OCI-LY7 (cell line): Measurements from ENCODE around the gene TEN1. TPM values are rescaled to one million over a fixed set of nuclear protein-coding genes. Genes with fewer than 3 reads are reported as not detected.

ENCODE experiments used
- BruUV-seq: library from RNA; stranded (reverse); fragments of 400-500 nt; replicated peaks from 2 replicates; lab custom pipeline; 2021; lab: Mats Ljungman, UMichigan
- CTCF ChIA-PET: fragments of 300-600 bp; sonication (Branson Sonifier 250); formaldehyde crosslinking; loops from one replicate; lab custom pipeline; 2022; ENCODE audit warnings: antibody characterized with exemption; ENCODE audit not compliant: unreplicated experiment; lab: Charles Lee
- POLR2A ChIA-PET: fragments of 300-600 bp; sonication (Branson Sonifier 250); formaldehyde crosslinking; loops from one replicate; lab custom pipeline; 2022; ENCODE audit warnings: antibody characterized with exemption; lab: Charles Lee
- DNase-seq: peaks from one replicate; pipeline ENCODE4 v3.0.0-alpha.2; 2015; ENCODE audit warnings: low spot score
- H2AFZ ChIP-seq: fragments of 200-600 bp; sonication (generic), shearing (Covaris generic); 2 replicates; pipeline ENCODE4 v1.6.1; 2014; ENCODE audit warnings: mild to moderate bottlenecking, antibody characterized with exemption, low read length, moderate library complexity
- H3K27ac ChIP-seq: fragments of 200-600 bp; sonication (generic); 2 replicates; pipeline ENCODE4 v1.5.1; 2014; ENCODE audit warnings: mixed run types, low read depth, mild to moderate bottlenecking, moderate library complexity, low read length, inconsistent platforms; ENCODE audit not compliant: poor library complexity, severe bottlenecking
- H3K36me3 ChIP-seq: fragments of 200-600 bp; sonication (generic); 2 replicates; pipeline ENCODE4 v1.6.1; 2014; ENCODE audit warnings: mild to moderate bottlenecking, antibody characterized with exemption, low read length, moderate library complexity, mixed read lengths; ENCODE audit not compliant: insufficient read depth
- H3K4me1 ChIP-seq: fragments of 200-600 bp; sonication (generic); 2 replicates; pipeline ENCODE4 v1.5.1; 2014; ENCODE audit warnings: mild to moderate bottlenecking, low read length; ENCODE audit not compliant: insufficient read depth, poor library complexity, severe bottlenecking
- H3K4me2 ChIP-seq: fragments of 200-600 bp; sonication (generic); 2 replicates; pipeline ENCODE4 v1.6.1; 2014; ENCODE audit warnings: mild to moderate bottlenecking, low read length
- H3K4me3 ChIP-seq: fragments of 200-600 bp; sonication (generic); 2 replicates; pipeline ENCODE4 v1.5.1; 2014; ENCODE audit warnings: mild to moderate bottlenecking, low read depth, low read length; ENCODE audit not compliant: poor library complexity, severe bottlenecking
- H3K79me2 ChIP-seq: fragments of 200-600 bp; sonication (generic); 2 replicates; pipeline ENCODE4 v1.6.1; 2016; ENCODE audit warnings: low read depth, mild to moderate bottlenecking, low read length, moderate library complexity, mixed read lengths; ENCODE audit not compliant: insufficient read depth
- H3K9me2 ChIP-seq: fragments of 200-600 bp; sonication (generic); 2 replicates; pipeline ENCODE4 v1.6.1; 2016; ENCODE audit warnings: mild to moderate bottlenecking, low read length, mixed read lengths; ENCODE audit not compliant: insufficient read depth
- H3K9me3 ChIP-seq: fragments of 200-600 bp; sonication (generic); 2 replicates; pipeline ENCODE4 v1.6.1; 2014; ENCODE audit warnings: mild to moderate bottlenecking, mixed run types, low read length, mixed read lengths
- H4K20me1 ChIP-seq: fragments of 200-600 bp; sonication (generic); 2 replicates; pipeline ENCODE4 v1.6.1; 2014; ENCODE audit warnings: mild to moderate bottlenecking, antibody characterized with exemption, low read length, moderate library complexity, mixed read lengths; ENCODE audit not compliant: insufficient read depth
- EZH2phosphoT487 ChIP-seq: fragments of 200-600 bp; sonication (generic); IDR thresholded peaks from 2 replicates; pipeline ENCODE4 v1.6.1; 2018; ENCODE audit warnings: low read depth, borderline replicate concordance, mild to moderate bottlenecking, mixed run types, antibody characterized with exemption, low read length, moderate library complexity, mixed read lengths
- intact Hi-C: fragments of 100-400 bp; cut with micrococcal nuclease; formaldehyde crosslinking; loops from one replicate; pipeline ENCODE4 v1.10.0; 2022; ENCODE audit not compliant: unreplicated experiment
- total RNA-seq, 2 experiments: library from RNA; depleted of rRNA in 1 of 2; stranded (reverse); fragments of >200 nt in 1 of 2; shearing (Covaris generic) in 1 of 2; gene quantifications; 2 replicates each; pipeline ENCODE4 v1.2.3, GENCODE V29; 2014 to 2022
- TF ChIP-seq, protein P1 (sequence below): fragments of 200-600 bp; sonication (generic); conservative IDR thresholded peaks from 2 replicates; pipeline ENCODE4 v1.5.1; 2014; ENCODE audit warnings: mild to moderate bottlenecking, antibody characterized with exemption, low read length, moderate library complexity, mixed read lengths

Gene TEN1
- total RNA-seq, 2 experiments from 2014 or later, result 17.6 to 18.2 TPM

DNA sequence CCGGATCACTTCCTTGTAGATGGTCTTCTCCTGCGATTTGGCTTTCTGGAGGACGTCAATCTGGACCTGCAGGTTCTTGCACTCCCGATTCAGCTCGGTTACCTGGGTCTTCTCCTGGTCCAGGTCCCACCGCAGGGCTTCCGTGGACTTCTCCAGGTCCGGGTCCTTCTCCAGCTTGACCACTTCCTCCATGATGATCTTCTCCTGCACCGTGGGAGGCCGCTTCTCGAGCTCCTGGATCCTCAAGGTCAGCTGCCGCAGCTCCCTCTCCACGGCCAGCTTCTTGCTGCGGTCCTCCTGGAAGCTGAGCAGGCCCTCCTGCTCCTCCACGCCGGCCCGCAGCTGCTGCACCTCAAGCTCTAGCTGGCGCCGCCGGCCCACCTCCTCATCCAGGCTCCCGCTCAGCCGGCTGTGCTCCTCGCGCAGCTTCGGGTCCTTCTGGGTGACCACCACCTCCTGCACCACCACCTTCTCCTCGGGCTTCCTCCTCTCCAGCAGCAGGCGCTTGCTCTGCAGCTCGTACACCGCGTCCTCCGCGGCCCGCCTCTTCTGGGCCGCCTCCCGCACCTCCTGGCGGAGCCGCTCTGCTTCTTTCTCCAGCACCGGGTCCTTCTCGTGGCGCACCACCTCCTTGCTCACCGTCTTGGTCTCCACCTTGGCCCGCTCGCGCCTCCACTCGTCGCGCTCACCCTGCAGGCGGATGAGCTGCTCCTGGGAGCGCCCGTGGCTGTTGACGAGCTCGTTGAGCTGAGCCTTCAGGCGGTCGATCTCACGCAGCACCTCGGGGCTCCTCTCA lies 29.8 kb downstream of the TEN1 start:
- Histone ChIP-seq H2AFZ (no peak overlapping the region), H3K9me2 (no peaks in the 10 kb centered on the region), H3K9me3 (no peaks in the 10 kb centered on the region), H3K4me1 (peaks cover 2% of the 10 kb centered on the region), H3K79me2 (no peaks in the 10 kb centered on the region), H3K36me3 (peaks cover 12% of the 10 kb centered on the region; the same call in 1 of the 2 replicates), H3K27ac (no peak overlapping the region), H3K4me3 (no peak overlapping the region), H3K4me2 (no peak overlapping the region), H4K20me1 (no peaks in the 10 kb centered on the region)
- intact Hi-C loops, result loop anchor here (5.0 kb wide), 1 partner anchor 152 kb away; the partner anchor contains the start of gene WBP2
- TF ChIP-seq, protein P1, sequence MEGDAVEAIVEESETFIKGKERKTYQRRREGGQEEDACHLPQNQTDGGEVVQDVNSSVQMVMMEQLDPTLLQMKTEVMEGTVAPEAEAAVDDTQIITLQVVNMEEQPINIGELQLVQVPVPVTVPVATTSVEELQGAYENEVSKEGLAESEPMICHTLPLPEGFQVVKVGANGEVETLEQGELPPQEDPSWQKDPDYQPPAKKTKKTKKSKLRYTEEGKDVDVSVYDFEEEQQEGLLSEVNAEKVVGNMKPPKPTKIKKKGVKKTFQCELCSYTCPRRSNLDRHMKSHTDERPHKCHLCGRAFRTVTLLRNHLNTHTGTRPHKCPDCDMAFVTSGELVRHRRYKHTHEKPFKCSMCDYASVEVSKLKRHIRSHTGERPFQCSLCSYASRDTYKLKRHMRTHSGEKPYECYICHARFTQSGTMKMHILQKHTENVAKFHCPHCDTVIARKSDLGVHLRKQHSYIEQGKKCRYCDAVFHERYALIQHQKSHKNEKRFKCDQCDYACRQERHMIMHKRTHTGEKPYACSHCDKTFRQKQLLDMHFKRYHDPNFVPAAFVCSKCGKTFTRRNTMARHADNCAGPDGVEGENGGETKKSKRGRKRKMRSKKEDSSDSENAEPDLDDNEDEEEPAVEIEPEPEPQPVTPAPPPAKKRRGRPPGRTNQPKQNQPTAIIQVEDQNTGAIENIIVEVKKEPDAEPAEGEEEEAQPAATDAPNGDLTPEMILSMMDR, result no peak
- BruUV-seq, result no TSS peak
- DNase-seq, result no peak
- ChIA-PET CTCF (interaction anchor here (1.2 kb wide), 1 partner anchor 104 kb away, joined by 3 read pairs; no protein-coding TSS in a partner anchor), POLR2A (interaction anchor here (0.6 kb wide), 1 partner anchor 101 kb away, joined by 5 read pairs; no protein-coding TSS in a partner anchor)

DNA sequence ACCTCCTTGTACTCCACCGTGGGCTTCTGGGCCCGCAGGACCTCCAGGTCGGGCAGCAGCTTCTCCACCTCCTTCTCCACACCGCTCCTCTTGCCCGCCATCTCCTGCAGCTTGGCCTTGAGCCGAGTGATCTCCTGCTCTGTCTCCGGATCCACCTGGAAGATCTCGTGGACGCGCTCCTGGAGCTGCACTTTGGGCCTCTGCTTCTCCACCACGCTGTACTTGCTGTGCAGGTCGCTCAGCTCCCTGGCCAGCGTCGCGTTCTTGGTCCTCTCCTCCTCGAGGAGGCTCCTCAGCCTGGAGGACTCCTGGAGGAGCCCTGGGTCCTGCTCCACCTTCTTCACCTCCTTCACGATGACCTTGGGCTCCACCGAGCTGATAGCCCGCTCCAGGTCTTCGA lies 30.4 kb downstream of the TEN1 start:
- Histone ChIP-seq H3K9me2 (no peaks in the 10 kb centered on the region), H3K36me3 (peaks cover 10% of the 10 kb centered on the region; the same call in 1 of the 2 replicates), H3K9me3 (no peaks in the 10 kb centered on the region), H2AFZ (no peak overlapping the region), H3K79me2 (no peaks in the 10 kb centered on the region), H3K4me2 (no peak overlapping the region), H4K20me1 (no peaks in the 10 kb centered on the region), H3K4me3 (no peak overlapping the region), H3K27ac (no peak overlapping the region), H3K4me1 (peaks cover 8% of the 10 kb centered on the region)
- CTCF ChIA-PET, result interaction anchor here (1.2 kb wide), 1 partner anchor 104 kb away, joined by 3 read pairs; no protein-coding TSS in a partner anchor
- no peak for TF ChIP-seq EZH2phosphoT487
- TF ChIP-seq, protein P1, result no peak
- DNase-seq, result no peak
- BruUV-seq, result no TSS peak
- POLR2A ChIA-PET, result interaction anchor here (1.1 kb wide), 1 partner anchor 20 kb away, joined by 5 read pairs; no protein-coding TSS in a partner anchor
- intact Hi-C loops, result loop anchor here (5.0 kb wide), 1 partner anchor 152 kb away; the partner anchor contains the start of gene WBP2
